Right lung (tissue), 10 donors: ENCODE data around the gene NXPH2. TPM values are rescaled to one million over a fixed set of nuclear protein-coding genes. Genes with fewer than 3 reads are reported as not detected.
A peak's percentile ranks its signal among the peaks of the same experiment; 100 is the strongest.

Experiments used
- DNase-seq, 2 donors: peaks; one replicate each; pipeline ENCODE4 v3.0.0-alpha.2; 2013
- long read RNA-seq, 8 donors: transcript quantifications; one replicate each; lab custom pipeline, GENCODE V29; 2026
- polyA plus RNA-seq, 5 donors: library from polyadenylated mRNA; unstranded; fragments of 120-200 nt; gene quantifications; one replicate each; pipeline versions ENCODE4 v1.2.1 to v1.2.3, GENCODE V29; 2013; ENCODE audit warnings: inconsistent platforms in 1 of 5, low replicate concordance in 1 of 5; ENCODE audit not compliant: insufficient read length in 5 of 5, insufficient read depth in 1 of 5

NXPH2 gene
- polyA plus RNA-seq: 1 to 10 TPM in 2 of 5 donors, under 1 TPM in 3; 0.75 to 1.4 (median 0.89) TPM
- long read RNA-seq, donor 1, partial matches to known transcripts: 0 of 1 reads
- long read RNA-seq, donor 1, other reads (novel, unspliced or antisense): 0 of 1 reads
- long read RNA-seq, donor 2, partial matches to known transcripts: 0 of 2 reads
- long read RNA-seq, donor 2, other reads (novel, unspliced or antisense): 0 of 2 reads
- long read RNA-seq, donor 3, partial matches to known transcripts: 0 of 1 reads
- long read RNA-seq, donor 3, other reads (novel, unspliced or antisense): 0 of 1 reads
- long read RNA-seq, donor 4, partial matches to known transcripts: 0 of 1 reads
- long read RNA-seq, donor 4, other reads (novel, unspliced or antisense): 0 of 1 reads
- long read RNA-seq, donor 5, partial matches to known transcripts: 0 of 2 reads
- long read RNA-seq, donor 5, other reads (novel, unspliced or antisense): 0 of 2 reads
- long read RNA-seq, donor 6: 0 reads
- long read RNA-seq, donor 7: 0 reads
- long read RNA-seq, donor 8, partial matches to known transcripts: 0 of 1 reads
- long read RNA-seq, donor 8, other reads (novel, unspliced or antisense): 0 of 1 reads

- DNase-seq: no peak
These were observed at the start of gene NXPH2 for GRCh38 chr2:138779781-138780445. NXPH2 (minus strand) TSS chr2:138780390; CDS start chr2:138780241, 149 bp downstream.

- peak; percentile 15 to 26 for DNase-seq
These were observed 49.2 kb upstream of the NXPH2 start for GRCh38 chr2:138829326-138829919.

- DNase-seq: peak; percentile 18 to 35
These were observed 47.4 kb upstream of the NXPH2 start for GRCh38 chr2:138827426-138828054.

GRCh38 chr2:138823666-138824065, 43.5 kb upstream of the NXPH2 start:
- no peak for DNase-seq

GRCh38 chr2:138819964-138820363, 39.8 kb upstream of the NXPH2 start:
- DNase-seq: no peak

GRCh38 chr2:138818556-138818955, 38.4 kb upstream of the NXPH2 start:
- no peak for DNase-seq

GRCh38 chr2:138814123-138814898, 34.1 kb upstream of the NXPH2 start:
- no peak for DNase-seq

- no peak for DNase-seq
These were observed 31.2 kb upstream of the NXPH2 start for GRCh38 chr2:138811431-138811830.

GRCh38 chr2:138794724-138795123, 14.5 kb upstream of the NXPH2 start:
- no peak for DNase-seq

GRCh38 chr2:138787053-138787666, 7.0 kb upstream of the NXPH2 start:
- peak in 1 of 2 donors; percentile 14 for DNase-seq

- DNase-seq: no peak
These were observed 2.2 kb upstream of the NXPH2 start for GRCh38 chr2:138782383-138782782.

- DNase-seq: no peak
These were observed 718 bp upstream of the NXPH2 start for GRCh38 chr2:138780908-138781307.

GRCh38 chr2:138780446-138780880, 273 bp upstream of the NXPH2 start:
- DNase-seq: no peak

- no peak for DNase-seq
These were observed 797 bp downstream of the NXPH2 start for GRCh38 chr2:138779406-138779780.

GRCh38 chr2:138777996-138778395, 2.2 kb downstream of the NXPH2 start:
- no peak for DNase-seq

GRCh38 chr2:138775736-138776135, 4.5 kb downstream of the NXPH2 start:
- DNase-seq: no peak

- no peak for DNase-seq
These were observed 8.7 kb downstream of the NXPH2 start for GRCh38 chr2:138771534-138771933.

- DNase-seq: no peak
These were observed 13.1 kb downstream of the NXPH2 start for GRCh38 chr2:138767101-138767500.

- DNase-seq: no peak
These were observed 13.7 kb downstream of the NXPH2 start for GRCh38 chr2:138766464-138766863.

- no peak for DNase-seq
These were observed 16.2 kb downstream of the NXPH2 start for GRCh38 chr2:138763971-138764370.

GRCh38 chr2:138762533-138762932, 17.7 kb downstream of the NXPH2 start:
- no peak for DNase-seq
